Measurements from ENCODE around the gene RPP30.
"Not testable (repeated sequence)": the region's sequence is repeated elsewhere in the genome, so short reads cannot be mapped to it uniquely, and the experiment has no call there.

Gene RPP30

GRCh38 chr10:90889636-90890035 is 17.9 kb downstream of the RPP30 start:
- H3F3A ChIP-seq (ENCODE audit: low read depth): no peaks in the 10 kb centered on the region
- no peaks in the 10 kb centered on the region for H3K9me3 ChIP-seq (ENCODE audit: insufficient read depth, low read depth, low read length)
- no peak overlapping the region for H3K4me2 ChIP-seq (ENCODE audit: low read depth, low read length, poor library complexity, severe bottlenecking)
- H3K9me2 ChIP-seq (replicated peaks; ENCODE audit: low read depth, low read length): no peaks in the 10 kb centered on the region
- H3K4me1 ChIP-seq (ENCODE audit: insufficient read depth, low read length, poor library complexity, severe bottlenecking): no peaks in the 10 kb centered on the region
- H2AFZ ChIP-seq (ENCODE audit: low read length): no peak overlapping the region
- H3K79me2 ChIP-seq (ENCODE audit: insufficient read depth, low read length): no peaks in the 10 kb centered on the region
- H3K4me3 ChIP-seq (ENCODE audit: low read length, poor library complexity, severe bottlenecking): no peak overlapping the region
- no peaks in the 10 kb centered on the region for H3K27me3 ChIP-seq (ENCODE audit: insufficient read depth, low read length, poor library complexity, severe bottlenecking)
- H3K9ac ChIP-seq (ENCODE audit: low read depth, low read length, poor library complexity, severe bottlenecking): no peak overlapping the region
- H4K20me1 ChIP-seq (ENCODE audit: insufficient read depth, low read length, poor library complexity, severe bottlenecking): no peaks in the 10 kb centered on the region
- TF ChIP-seq EZH2phosphoT487 (IDR thresholded peaks at IDR 0.05; ENCODE audit: borderline replicate concordance): no peak
- TF ChIP-seq, protein P1, sequence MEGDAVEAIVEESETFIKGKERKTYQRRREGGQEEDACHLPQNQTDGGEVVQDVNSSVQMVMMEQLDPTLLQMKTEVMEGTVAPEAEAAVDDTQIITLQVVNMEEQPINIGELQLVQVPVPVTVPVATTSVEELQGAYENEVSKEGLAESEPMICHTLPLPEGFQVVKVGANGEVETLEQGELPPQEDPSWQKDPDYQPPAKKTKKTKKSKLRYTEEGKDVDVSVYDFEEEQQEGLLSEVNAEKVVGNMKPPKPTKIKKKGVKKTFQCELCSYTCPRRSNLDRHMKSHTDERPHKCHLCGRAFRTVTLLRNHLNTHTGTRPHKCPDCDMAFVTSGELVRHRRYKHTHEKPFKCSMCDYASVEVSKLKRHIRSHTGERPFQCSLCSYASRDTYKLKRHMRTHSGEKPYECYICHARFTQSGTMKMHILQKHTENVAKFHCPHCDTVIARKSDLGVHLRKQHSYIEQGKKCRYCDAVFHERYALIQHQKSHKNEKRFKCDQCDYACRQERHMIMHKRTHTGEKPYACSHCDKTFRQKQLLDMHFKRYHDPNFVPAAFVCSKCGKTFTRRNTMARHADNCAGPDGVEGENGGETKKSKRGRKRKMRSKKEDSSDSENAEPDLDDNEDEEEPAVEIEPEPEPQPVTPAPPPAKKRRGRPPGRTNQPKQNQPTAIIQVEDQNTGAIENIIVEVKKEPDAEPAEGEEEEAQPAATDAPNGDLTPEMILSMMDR (conservative IDR thresholded peaks at IDR 0.05; ENCODE audit: low read length): no peak
- H3K36me3 ChIP-seq (ENCODE audit: insufficient read depth, low read length): peaks cover 84% of the 10 kb centered on the region

GRCh38 chr10:90890347-90890746 is 18.6 kb downstream of the RPP30 start:
- Histone ChIP-seq H3K9me2 (replicated peaks; ENCODE audit: low read depth, low read length) (no peaks in the 10 kb centered on the region), H3K9ac (ENCODE audit: low read depth, low read length, poor library complexity, severe bottlenecking) (no peak overlapping the region), H3F3A (ENCODE audit: low read depth) (no peaks in the 10 kb centered on the region), H3K9me3 (ENCODE audit: insufficient read depth, low read depth, low read length) (no peaks in the 10 kb centered on the region), H3K36me3 (ENCODE audit: insufficient read depth, low read length) (peaks cover 88% of the 10 kb centered on the region), H4K20me1 (ENCODE audit: insufficient read depth, low read length, poor library complexity, severe bottlenecking) (no peaks in the 10 kb centered on the region), H3K4me2 (ENCODE audit: low read depth, low read length, poor library complexity, severe bottlenecking) (no peak overlapping the region), H3K79me2 (ENCODE audit: insufficient read depth, low read length) (no peaks in the 10 kb centered on the region), H3K27me3 (ENCODE audit: insufficient read depth, low read length, poor library complexity, severe bottlenecking) (no peaks in the 10 kb centered on the region), H3K4me1 (ENCODE audit: insufficient read depth, low read length, poor library complexity, severe bottlenecking) (no peaks in the 10 kb centered on the region), H3K4me3 (ENCODE audit: low read length, poor library complexity, severe bottlenecking) (no peak overlapping the region), H2AFZ (ENCODE audit: low read length) (no peak overlapping the region)
- TF ChIP-seq, protein P1 (conservative IDR thresholded peaks at IDR 0.05; ENCODE audit: low read length): no peak
- TF ChIP-seq EZH2phosphoT487 (IDR thresholded peaks at IDR 0.05; ENCODE audit: borderline replicate concordance): no peak

DNA sequence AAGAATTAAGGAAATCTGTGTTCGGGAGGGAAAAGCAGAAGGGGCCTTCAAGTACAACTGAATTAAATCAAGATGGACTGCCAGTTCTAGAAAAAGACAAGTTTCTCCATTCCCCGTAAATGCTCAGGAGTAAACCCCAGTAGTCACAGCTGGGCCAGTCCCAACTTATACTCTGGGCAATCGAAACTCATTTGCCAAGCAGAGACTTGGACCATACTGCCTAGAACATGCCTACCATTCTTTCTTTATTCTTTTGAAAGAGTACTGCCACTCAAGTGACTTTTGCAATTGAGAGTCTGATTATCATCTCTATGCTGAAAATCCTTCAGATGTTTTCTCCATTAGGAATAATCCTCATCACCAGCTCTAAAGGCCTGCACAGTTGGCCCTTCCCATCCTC is 21.4 kb downstream of the RPP30 start:
- no peaks in the 10 kb centered on the region for H3K27me3 ChIP-seq (ENCODE audit: insufficient read depth, low read length, poor library complexity, severe bottlenecking)
- H4K20me1 ChIP-seq (ENCODE audit: insufficient read depth, low read length, poor library complexity, severe bottlenecking): no peaks in the 10 kb centered on the region
- H3K4me1 ChIP-seq (ENCODE audit: insufficient read depth, low read length, poor library complexity, severe bottlenecking): no peaks in the 10 kb centered on the region
- H3K4me2 ChIP-seq (ENCODE audit: low read depth, low read length, poor library complexity, severe bottlenecking): no peak overlapping the region
- TF ChIP-seq EZH2phosphoT487 (IDR thresholded peaks at IDR 0.05; ENCODE audit: borderline replicate concordance): no peak
- TF ChIP-seq, protein P1 (conservative IDR thresholded peaks at IDR 0.05; ENCODE audit: low read length): no peak
- no peaks in the 10 kb centered on the region for H3K79me2 ChIP-seq (ENCODE audit: insufficient read depth, low read length)
- no peak overlapping the region for H3K4me3 ChIP-seq (ENCODE audit: low read length, poor library complexity, severe bottlenecking)
- no peak overlapping the region for H3K9ac ChIP-seq (ENCODE audit: low read depth, low read length, poor library complexity, severe bottlenecking)
- no peaks in the 10 kb centered on the region for H3K9me2 ChIP-seq (replicated peaks; ENCODE audit: low read depth, low read length)
- no peaks in the 10 kb centered on the region for H3K9me3 ChIP-seq (ENCODE audit: insufficient read depth, low read depth, low read length)
- no peaks in the 10 kb centered on the region for H3F3A ChIP-seq (ENCODE audit: low read depth)
- H3K36me3 ChIP-seq (ENCODE audit: insufficient read depth, low read length): peaks cover 82% of the 10 kb centered on the region; the same call in 1 of the 2 replicates
- no peak overlapping the region for H2AFZ ChIP-seq (ENCODE audit: low read length)

DNA sequence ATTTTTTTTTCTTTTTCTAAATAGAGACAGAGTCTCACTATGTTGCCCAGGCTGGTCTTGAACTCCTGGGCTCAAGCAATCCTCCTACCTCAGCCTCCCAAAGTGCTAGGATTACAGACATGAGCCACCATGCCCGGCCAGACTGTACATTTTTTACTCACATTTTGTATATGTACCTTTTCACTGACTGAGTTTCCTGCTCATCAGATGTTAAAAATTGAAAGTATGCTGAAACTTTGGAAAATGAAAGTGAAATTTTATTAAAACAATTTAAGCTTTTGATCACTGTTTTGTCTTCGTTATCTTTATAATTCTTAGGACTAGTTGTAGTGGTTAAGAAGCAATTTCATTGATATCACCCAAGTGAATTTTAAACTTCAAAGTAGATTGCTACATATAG is 25.1 kb downstream of the RPP30 start:
- not testable (repeated sequence) for H3K4me1 ChIP-seq (ENCODE audit: insufficient read depth, low read length, poor library complexity, severe bottlenecking); H3K9ac ChIP-seq (ENCODE audit: low read depth, low read length, poor library complexity, severe bottlenecking); H3K27me3 ChIP-seq (ENCODE audit: insufficient read depth, low read length, poor library complexity, severe bottlenecking); H3K9me3 ChIP-seq (ENCODE audit: insufficient read depth, low read depth, low read length); H3F3A ChIP-seq (ENCODE audit: low read depth); H3K4me3 ChIP-seq (ENCODE audit: low read length, poor library complexity, severe bottlenecking); H2AFZ ChIP-seq (ENCODE audit: low read length); H3K4me2 ChIP-seq (ENCODE audit: low read depth, low read length, poor library complexity, severe bottlenecking); H4K20me1 ChIP-seq (ENCODE audit: insufficient read depth, low read length, poor library complexity, severe bottlenecking); H3K9me2 ChIP-seq (replicated peaks; ENCODE audit: low read depth, low read length); H3K79me2 ChIP-seq (ENCODE audit: insufficient read depth, low read length)
- peaks cover 71% of the 10 kb centered on the region for H3K36me3 ChIP-seq (ENCODE audit: insufficient read depth, low read length)
